NCI-H1694 (cell line): ENCODE results near the gene FTSJ1.

Experiments
- DNase-seq: peaks from one replicate; lab custom pipeline; 2025; lab: John Stamatoyannopoulos, UW

The FTSJ1 gene

DNA sequence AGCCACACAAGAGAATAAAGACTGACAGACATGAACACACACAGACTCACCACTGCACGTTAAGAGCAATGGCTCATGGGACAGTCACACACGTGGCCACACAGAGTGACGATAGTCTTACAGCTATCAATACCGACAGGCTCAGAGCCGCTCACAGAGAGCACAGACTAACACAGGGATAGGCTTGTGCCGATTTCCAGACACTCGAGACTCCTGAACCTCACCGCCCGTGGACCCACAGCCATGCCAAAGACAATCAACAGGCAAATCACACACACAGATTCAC lies 5.2 kb upstream of the FTSJ1 start:
- no peak for DNase-seq

DNA sequence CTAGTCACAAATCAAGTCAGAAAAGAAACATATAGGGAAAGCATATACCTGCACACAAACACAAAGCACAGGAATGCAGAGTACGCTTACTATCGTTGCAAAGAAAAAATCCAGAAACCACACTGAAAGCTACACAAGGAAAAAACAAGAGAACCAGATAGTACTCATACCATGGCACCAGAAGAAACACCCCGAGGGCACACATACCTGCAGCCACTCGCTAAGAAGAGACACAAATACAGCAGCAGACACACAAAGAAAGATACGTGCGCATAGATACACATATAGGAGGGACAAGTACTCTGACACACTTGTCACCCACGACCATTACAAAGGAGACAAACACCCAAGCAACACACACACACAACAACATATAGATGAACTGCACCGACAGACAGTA lies 4.5 kb upstream of the FTSJ1 start:
- no peak for DNase-seq

DNA sequence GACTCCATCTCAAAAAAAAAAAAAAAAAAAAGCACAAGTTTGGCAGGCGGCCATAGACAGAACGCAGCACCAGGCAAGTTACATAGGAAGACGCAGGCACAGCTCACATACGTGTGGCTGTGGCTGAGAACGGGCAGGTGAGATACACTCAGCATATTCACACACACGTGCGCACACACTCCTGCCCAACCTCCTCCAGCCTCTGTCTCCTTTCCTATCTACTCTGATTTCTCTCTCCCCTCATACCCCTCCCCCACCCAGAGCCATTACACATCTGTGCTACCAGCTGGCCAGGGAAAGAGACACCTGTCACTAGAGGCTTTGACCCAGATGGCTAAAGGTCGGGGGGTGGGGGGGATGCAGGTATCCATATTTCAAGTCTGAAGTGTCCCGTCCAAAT lies 3.8 kb upstream of the FTSJ1 start:
- DNase-seq = peak; percentile 35

DNA sequence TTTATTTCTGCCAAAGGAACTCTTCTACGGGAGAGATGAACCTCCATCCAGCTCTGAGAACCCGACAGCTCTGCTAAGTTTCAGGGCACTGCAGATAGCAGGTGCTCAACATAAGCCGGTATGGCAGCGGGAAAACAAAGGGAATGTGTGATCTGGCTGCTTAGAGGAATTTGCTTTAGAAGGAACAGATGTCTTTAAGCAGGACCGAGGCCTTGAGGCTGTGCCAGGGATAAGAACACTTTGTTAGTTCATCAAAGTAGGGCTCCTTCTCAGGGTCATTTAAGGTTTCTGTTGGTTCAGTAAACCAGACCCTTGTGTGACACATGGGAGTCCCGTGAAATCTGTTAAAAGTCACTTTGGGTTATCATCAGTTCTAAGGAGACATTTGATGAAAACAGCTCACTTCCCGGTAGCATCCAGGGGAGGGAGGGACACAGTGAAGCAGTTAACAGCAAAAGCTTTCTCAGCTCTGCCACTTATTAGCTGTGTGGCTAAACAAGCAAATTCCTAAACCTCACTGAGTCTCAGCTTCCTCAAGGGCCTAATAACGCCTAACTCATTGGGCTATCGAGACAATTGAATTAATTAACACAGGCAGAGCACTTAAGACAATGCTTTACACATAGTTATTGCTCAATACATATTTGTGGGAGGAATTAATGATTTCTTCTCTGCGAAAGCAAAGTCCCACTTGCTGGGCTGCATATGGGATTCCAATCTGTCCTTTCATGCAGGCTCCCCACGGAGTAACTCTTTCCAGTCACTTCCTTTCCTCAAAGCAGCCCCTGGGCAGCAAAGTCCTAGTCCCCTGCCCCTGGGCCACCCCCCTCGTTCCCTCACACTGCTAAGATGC lies 2.9 kb upstream of the FTSJ1 start:
- DNase-seq = peak; percentile 36

DNA sequence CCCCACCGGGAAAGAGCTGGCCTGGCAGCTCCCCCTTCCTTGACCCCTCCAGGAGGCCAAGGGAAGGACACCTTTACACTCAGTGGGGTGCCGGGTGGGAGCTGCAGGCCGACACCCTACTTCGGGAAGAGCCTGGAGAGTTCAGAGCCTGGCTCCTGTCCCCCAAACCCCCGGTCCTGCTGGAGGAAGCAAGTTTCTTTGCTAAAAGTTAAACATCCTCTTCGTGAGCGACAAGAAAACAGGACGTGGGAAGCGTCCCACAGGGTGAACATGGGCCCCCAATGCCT lies 2.4 kb upstream of the FTSJ1 start:
- DNase-seq = no peak

DNA sequence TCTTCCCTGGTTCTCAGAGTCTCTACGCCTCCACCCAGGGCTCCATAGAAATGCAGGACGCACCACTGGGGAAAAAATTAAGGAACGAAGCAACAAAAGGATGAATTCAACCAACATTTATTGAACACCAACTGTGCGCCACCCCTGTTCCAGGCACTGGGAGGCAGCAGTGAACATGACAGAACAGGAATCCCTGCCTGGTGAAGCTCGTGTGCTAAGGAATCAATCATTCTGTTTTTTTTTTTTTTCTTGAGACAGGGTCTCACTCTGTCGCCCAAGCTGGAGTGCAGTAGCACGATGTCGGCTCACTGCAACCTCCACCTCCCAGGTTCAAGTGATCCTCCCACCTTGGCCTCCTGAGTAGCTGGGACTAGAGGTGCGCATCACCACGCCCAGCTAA lies 1.9 kb upstream of the FTSJ1 start:
- DNase-seq = no peak

DNA sequence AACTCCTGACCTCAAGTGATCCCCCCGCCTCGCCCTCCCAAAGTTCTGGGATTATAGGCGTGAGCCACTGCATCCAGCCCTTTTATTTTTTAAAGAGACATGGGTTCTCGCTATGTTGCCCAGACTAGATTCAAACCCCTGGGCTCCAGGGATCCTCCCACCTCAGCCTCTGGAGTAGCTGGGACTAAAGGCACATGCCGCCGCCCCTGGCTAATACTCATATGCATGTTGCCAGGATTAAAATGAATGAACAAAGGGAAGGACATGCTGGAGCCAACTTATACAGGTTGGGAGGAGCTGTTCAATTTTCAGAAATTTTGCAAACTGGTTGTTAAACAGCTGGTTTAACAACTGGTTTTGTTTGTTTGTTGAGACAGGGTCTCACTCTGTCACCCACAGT lies 1.4 kb upstream of the FTSJ1 start:
- DNase-seq = no peak

DNA sequence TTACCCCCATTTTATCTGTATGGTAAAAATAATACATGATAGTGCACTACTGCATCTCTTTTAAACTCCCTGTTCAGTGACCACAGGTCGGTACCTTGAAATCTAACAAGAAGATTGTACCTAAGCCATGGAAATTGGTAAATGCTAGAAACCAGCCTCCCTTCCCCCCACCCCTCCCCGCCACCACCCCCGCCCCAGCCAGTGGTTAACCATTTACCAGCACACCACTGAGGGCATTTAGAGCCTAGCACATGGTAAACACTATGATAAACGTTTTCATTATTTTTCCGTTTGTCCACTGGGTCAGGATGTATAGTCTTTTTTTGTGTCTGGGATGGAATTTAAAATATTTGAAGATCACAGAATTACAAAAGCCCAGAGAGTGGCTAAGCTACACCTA lies 703 bp upstream of the FTSJ1 start:
- DNase-seq = no peak

DNA sequence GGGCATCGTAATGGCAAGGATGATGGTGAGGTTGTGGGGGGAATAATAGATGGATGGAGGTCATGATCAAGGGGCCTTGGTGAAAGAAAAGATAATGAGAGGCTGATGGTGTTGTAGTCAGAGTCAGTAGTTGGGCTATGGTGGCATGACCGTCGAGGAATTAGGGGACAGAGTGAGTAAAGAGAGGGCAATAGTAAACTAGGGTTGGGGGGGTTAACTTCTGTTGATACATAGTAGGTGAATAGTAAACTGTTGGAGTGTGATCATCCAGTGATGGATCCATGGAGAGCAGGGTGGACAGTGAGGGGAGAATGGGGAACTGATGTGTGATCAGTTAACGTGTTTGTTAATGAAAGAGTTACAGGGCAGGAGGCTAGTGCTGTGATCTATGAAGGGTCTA lies 920 bp downstream of the FTSJ1 start:
- DNase-seq = no peak

DNA sequence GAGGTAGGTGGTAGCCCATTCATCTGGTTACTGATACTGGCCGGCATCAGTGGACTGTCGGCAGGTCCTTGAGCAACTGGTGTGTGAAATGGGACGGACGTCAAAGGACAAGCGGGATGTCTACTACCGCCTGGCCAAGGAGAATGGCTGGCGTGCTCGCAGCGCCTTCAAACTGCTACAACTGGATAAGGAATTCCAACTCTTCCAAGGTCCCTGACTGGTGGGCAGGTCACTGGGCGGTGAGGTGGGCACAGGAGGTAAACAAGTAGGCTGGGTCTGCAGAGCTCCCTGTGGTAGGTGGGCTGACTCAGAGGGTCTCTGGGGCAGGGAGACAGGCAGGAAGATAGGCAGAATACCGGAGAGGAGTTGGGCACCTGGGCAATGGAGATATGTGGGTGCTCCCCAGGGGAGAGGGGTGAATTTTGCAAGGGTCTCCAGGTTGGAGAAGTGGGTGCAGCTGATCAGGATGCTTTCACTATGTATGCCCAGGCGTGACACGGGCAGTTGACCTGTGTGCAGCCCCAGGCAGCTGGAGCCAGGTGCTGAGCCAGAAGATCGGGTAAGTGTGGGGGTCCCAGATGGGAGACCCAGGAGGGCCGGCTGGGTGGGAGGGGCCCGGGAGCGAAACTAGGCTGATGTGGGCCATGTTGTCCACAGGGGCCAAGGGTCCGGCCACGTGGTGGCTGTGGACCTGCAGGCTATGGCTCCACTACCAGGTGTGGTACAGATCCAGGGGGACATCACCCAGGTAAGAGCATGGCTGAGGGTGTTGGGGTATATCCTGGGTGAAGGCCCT lies 2.2 kb downstream of the FTSJ1 start:
- no peak for DNase-seq

DNA sequence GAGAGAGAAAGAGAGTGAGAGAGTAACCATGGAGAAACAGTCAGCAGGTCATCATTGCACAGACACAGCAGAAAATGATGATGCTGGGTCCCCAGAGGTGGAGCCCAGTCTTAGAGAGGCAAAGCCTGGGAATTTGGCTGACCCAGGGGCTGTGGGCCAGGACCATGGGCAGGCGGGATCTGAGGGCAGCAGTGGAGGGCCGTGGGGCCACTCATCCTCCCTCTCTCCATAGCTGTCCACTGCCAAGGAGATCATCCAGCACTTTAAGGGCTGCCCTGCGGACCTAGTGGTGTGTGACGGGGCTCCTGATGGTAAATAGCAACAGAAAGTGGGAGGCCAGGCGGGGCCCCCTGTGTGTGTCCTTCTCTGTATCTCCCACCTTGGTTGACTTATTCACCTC lies 2.8 kb downstream of the FTSJ1 start:
- DNase-seq = no peak

DNA sequence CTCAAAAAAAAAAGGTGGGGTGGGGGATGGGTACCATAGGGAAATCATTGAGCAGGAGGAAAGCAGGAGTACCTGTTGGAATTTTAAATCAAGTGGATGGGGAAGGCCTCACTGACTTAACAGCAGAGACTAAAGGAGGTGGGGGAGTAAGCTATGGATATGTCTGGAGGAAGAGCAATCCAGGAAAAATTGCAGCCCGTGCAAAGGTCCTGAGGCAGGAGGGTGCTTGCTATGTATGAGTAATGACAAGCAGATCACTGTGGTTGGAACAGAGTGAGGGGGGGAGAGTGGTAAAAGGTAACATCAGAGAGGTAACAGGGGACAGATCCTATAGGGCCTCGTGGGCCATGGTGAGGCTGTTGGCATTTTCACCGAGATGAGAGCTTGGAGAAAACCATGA lies 4.1 kb downstream of the FTSJ1 start:
- no peak for DNase-seq

DNA sequence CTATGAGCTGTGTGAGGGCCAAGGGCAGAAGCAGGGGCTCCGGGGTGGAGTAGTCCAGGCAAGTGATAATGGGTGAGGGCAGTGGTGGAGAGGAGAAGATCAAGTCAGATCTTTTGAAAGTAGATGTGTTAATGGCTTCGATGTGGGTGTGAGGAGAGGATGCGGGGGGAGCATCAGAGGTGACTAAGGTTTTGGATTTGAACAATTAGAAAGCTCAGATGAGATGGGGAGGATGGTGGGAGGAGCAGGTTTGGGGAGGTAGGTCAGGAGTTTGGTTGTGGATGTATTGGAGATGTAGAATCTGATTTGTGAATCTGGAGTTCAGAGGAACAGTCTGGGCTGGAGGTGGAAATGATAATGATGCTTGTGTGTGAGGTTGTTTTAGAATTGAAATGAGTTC lies 4.6 kb downstream of the FTSJ1 start:
- DNase-seq = no peak

DNA sequence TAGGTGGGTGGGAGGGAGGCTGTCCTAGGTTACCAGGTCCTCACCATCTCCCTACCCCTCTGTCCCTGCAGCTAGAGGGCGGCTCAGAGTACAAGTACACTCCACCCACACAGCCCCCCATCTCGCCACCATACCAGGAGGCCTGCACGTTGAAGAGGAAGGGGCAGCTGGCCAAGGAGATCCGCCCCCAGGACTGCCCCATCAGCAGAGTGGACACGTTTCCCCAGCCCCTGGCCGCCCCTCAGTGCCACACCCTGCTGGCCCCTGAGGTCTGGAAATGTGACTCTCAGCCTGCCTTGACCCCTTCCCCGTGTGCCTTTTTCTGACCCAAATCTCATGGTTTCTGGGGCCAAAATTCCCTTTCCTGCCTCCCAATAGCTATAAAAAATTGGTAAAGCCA lies 6.5 kb downstream of the FTSJ1 start:
- no peak for DNase-seq

DNA sequence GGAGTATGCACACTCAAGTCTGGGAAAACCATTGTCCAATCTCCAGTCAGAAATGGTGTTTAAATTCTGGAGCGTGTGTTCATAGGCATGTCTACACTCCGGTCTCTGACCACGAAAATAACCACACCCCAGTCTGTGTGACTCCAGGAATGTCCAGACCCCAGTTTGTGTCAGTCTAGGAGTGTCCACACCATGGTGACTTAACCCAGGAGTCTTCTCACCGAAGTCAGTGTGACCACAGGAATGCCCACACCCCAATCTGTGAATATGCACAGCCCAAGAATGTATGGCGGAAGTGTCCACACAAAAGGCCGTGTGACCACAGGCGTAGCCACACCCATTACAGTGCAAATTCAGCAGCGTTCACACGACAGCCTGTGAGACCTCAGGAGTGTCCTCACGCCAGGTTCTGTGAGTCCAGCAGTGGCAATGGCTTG lies 11.4 kb downstream of the FTSJ1 start:
- DNase-seq = no peak

DNA sequence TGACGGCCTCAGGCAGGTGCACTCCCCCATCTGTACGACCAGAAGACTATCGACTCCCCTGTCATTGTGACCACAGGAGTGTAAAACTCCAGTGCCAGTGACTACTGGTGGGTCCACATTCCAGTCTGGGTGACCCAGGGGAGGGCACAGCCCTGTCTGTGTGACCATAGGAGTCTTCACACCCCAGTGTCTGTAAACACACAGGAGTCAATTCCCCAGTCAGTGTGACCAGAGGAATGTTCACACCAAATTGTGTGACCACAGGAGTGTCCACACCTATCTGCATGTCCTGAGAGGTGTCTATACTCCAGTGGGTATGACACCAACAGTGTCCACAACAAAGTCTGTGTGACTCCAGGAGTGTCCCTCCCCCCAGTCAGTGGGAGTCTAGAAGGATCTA lies 12.0 kb downstream of the FTSJ1 start:
- no peak for DNase-seq

DNA sequence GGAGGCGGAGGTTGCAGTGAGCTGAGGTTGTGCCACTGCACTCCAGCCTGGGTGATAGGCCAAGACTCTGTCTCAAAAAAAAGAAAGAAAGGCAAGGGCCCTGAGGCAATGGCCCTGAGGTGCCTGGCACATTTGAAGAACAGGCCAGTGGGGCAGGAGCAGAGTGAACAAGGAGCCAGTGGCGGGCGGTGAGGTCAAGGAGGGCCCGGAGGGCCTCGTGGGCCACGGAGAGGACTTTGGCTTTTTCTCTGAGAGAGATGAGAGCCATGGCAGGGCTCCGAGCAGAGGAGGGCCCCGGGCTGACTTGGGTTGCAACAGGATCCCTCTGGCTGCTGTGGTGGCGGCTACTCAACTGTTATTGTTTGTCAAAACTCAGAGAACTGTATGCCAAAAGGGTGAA lies 13.3 kb downstream of the FTSJ1 start:
- no peak for DNase-seq

DNA sequence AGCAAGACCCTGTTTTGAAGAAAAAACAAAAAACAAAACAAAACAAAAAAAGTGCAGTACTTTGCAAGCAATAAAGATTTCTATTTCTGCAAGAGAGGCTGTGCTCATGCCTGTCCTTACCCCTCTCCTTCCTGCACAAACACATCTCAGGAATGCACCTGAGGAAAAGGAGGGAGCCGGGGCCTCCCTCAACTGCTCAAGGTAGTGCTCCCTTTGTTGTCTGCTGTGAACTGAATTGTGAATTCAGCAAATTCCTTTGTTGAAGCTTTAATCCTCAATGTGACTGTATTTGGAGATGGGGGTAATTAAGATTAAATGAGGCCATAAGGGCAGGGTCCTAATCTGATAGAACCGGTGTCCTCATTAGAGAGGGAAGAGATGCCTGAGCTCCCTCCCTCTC lies 13.9 kb downstream of the FTSJ1 start:
- DNase-seq = no peak

DNA sequence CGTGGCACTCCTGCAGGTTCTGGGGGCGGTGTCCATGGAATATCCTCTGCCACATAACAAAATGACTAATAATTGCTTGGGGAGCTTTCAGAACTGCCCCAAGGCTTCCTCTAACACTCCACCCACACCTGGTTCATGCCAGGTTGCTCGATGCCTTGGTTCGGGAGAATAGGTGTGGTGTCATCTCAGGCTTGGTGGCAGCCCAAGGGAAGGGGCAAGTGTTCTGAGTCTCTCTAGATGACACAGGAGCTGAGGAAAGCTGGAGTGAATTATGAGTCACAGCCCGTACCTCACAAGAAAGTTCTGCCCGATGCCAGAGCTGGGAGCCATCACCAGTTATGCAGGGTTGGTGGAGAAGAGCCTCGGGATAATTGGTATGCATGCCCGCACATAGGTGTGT lies 14.7 kb downstream of the FTSJ1 start:
- no peak for DNase-seq

DNA sequence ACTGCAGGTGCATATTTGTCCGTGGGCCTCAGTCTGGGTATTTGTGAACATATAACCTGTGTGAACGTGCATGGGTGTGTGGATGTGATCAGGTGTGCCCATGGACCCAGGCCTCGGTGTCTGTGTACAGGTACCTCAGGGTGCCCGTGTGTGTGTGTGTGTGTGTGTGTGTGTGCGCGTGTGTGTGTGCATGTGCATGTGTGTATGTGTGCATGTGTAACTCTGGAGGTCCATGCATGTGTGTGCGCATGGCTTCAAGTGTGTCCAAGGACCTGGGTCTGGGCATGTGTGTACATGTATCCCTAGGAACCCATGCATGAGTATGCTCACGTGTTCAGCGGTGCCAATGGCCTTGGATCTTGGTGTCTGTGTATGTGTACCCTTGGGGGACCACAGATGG lies 15.8 kb downstream of the FTSJ1 start:
- DNase-seq = no peak

DNA sequence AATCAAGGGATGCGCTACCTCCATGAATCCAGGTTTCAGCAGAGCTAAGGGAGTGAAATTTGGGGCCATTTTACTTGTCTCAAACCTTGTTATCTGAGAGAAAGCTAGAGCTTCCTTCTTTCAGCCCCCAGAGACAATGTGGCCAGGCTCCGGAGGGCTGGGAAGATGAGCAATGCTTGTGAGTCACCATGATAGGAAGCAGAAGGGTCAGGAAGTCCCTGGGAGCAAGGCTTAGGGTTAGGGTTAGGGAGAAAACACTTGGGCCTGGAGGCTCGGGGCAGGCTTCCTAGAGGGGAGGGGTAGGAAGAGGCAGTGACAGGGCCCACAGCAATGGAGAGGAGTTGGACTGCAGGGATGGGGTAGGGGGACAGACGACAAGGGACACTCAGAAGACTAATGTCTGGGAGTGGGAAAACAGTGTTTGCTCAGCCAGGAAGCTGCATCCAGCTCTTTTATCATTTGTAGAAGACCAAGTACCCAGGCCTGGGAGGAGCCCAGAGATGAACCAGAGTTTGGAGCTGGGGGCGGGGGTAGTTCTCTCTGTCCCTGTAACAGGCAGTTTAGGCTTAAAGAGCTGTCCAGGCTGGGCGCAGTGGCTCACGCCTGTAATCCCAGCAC lies 16.4 kb downstream of the FTSJ1 start:
- DNase-seq = no peak

DNA sequence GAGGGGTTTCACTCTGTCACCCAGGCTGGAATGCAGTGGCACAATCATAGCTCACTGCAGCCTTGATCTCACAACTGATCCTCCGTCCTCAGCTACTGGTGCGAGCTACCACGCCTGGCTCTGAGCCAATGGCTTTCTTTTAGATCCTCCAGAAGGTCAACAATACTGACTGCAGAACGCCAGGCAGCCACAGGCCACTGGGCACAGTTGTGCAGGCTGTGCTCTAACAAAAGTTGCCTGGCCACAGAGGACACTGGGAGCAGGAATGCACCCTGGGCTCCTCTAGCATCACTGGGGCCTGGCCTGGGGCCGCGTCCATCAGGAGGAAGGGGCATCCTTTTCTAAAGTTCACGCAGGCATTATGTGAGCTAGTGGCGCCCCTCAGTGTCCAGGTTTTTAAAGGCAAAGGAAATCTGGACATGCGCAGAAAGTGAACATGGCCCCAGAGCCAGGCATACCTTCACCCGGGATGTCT lies 17.9 kb downstream of the FTSJ1 start:
- no peak for DNase-seq

DNA sequence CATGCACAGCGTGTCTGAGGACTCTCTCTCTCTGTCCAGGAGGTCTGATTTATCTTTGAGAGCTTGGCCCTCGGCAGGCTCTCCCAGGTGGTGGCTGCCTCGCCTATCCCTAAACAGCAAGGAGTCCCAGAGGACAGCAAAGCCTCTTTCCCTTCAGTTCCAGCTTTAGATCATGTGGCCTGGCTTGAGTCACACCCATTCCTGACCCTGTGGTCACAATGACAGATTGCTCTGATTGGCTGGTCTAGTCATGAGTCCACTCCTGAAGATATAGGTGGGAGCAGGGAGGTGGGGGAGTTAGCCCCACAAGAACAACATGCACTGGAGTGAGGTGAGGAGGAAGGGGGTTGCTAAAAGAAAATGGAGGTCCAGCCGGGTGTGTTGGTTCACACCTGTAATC lies 20.7 kb downstream of the FTSJ1 start:
- no peak for DNase-seq
